Naive B cell (primary cell): ENCODE data around the gene MYOM1. TPM values are rescaled to one million over a fixed set of nuclear protein-coding genes. Genes with fewer than 3 reads are reported as not detected.
A peak's percentile ranks its signal among the peaks of the same experiment; 100 is the strongest.

Experiments
- ATAC-seq, 2 donors: fragments of 150-1000 bp; cut with Tn5 transposase; 2 replicates each; pipeline ENCODE4 v1.10.0; 2021; ENCODE audit warnings: low read depth in 2 of 2, mild to moderate bottlenecking in 2 of 2, moderate library complexity in 2 of 2
- DNase-seq: peaks from one replicate; pipeline ENCODE4 v3.0.0; 2022
- H3K27ac Mint-ChIP-seq, 6 donors: one replicate each; pipeline ENCODE4 v1.8.0; 2020 to 2022; ENCODE audit warnings: mild to moderate bottlenecking in 6 of 6, mixed read lengths in 6 of 6, moderate library complexity in 5 of 6, inconsistent platforms in 2 of 6
- H3K27me3 Mint-ChIP-seq, 3 donors: one replicate each; pipeline ENCODE4 v1.8.0; 2021 to 2022; ENCODE audit warnings: mixed read lengths in 3 of 3, mild to moderate bottlenecking in 1 of 3
- H3K36me3 Mint-ChIP-seq, 2 donors: one replicate each; pipeline ENCODE4 v1.8.0; 2020 to 2022; ENCODE audit warnings: mixed read lengths in 2 of 2, inconsistent platforms in 1 of 2, mild to moderate bottlenecking in 1 of 2
- H3K4me1 Mint-ChIP-seq, 3 donors: one replicate each; pipeline ENCODE4 v1.8.0; 2020 to 2022; ENCODE audit warnings: mixed read lengths in 3 of 3, inconsistent platforms in 1 of 3, mild to moderate bottlenecking in 1 of 3, moderate library complexity in 1 of 3
- H3K4me3 Mint-ChIP-seq, 8 donors: one replicate each; pipeline ENCODE4 v1.8.0; 2020 to 2022; ENCODE audit warnings: mild to moderate bottlenecking in 8 of 8, mixed read lengths in 8 of 8, moderate library complexity in 8 of 8, inconsistent platforms in 2 of 8
- H3K9me3 Mint-ChIP-seq, 7 donors: one replicate each; pipeline ENCODE4 v1.8.0; 2020 to 2022; ENCODE audit warnings: mixed read lengths in 7 of 7, mild to moderate bottlenecking in 5 of 7, inconsistent platforms in 2 of 7, moderate library complexity in 1 of 7
- polyA plus RNA-seq, 6 donors: library from polyadenylated mRNA; unstranded; fragments of 300-500 nt; fragmentation: Illumina TruSeq; gene quantifications; one replicate each; pipeline ENCODE4 v1.2.3, GENCODE V29; 2021; ENCODE audit warnings: low read depth in 6 of 6

Gene MYOM1
- polyA plus RNA-seq, 6 donors from 2014 or later: 0.08 to 1.5 (median 0.85) TPM; not detected in 1

GRCh38 chr18:3138274-3138975 lies 81.3 kb downstream of the MYOM1 start:
- H3K27ac Mint-ChIP-seq: no peak overlapping the region
- H3K4me3 Mint-ChIP-seq: peak overlapping the region in 2 of 8 donors; percentile 3 to 7
- DNase-seq: no peak
- peaks cover 11 to 23% of the 10 kb centered on the region in 2 donors for H3K36me3 Mint-ChIP-seq
- peaks cover 5 to 10% (median 9%) of the 10 kb centered on the region in 7 donors for H3K9me3 Mint-ChIP-seq
- no peaks in the 10 kb centered on the region for H3K4me1 Mint-ChIP-seq
- no peak for ATAC-seq
- H3K27me3 Mint-ChIP-seq: no peaks in the 10 kb centered on the region

GRCh38 chr18:3135536-3135935 lies 84.2 kb downstream of the MYOM1 start:
- Mint-ChIP-seq H3K4me3 (no peak overlapping the region), H3K27ac (no peak overlapping the region), H3K4me1 (no peaks in the 10 kb centered on the region), H3K27me3 (no peaks in the 10 kb centered on the region), H3K9me3 (no peaks in the 10 kb centered on the region), H3K36me3 (peaks cover 0 to 4% of the 10 kb centered on the region in 2 donors)
- DNase-seq (no peak), ATAC-seq (no peak)

- no peak for DNase-seq
- H3K27ac Mint-ChIP-seq: no peak overlapping the region
- H3K4me3 Mint-ChIP-seq: no peak overlapping the region
- H3K36me3 Mint-ChIP-seq: no peaks in the 10 kb centered on the region
- no peaks in the 10 kb centered on the region for H3K9me3 Mint-ChIP-seq
- H3K27me3 Mint-ChIP-seq: no peaks in the 10 kb centered on the region
- ATAC-seq: no peak
- H3K4me1 Mint-ChIP-seq: peaks cover 6 to 7% (median 7%) of the 10 kb centered on the region in 3 donors
Observed at GRCh38 chr18:3132700-3133099, 87.1 kb downstream of the MYOM1 start.

GRCh38 chr18:3130344-3130743 lies 89.4 kb downstream of the MYOM1 start:
- no peak for ATAC-seq
- H3K4me1 Mint-ChIP-seq: peaks cover 6 to 7% (median 7%) of the 10 kb centered on the region in 3 donors
- no peaks in the 10 kb centered on the region for H3K27me3 Mint-ChIP-seq
- no peaks in the 10 kb centered on the region for H3K9me3 Mint-ChIP-seq
- H3K27ac Mint-ChIP-seq: peak overlapping the region in 1 of 6 donors; percentile 52
- H3K4me3 Mint-ChIP-seq: no peak overlapping the region
- H3K36me3 Mint-ChIP-seq: peaks cover 0 to 5% of the 10 kb centered on the region in 2 donors
- no peak for DNase-seq

GRCh38 chr18:3129053-3129864 lies 90.5 kb downstream of the MYOM1 start:
- Mint-ChIP-seq H3K27me3 (no peaks in the 10 kb centered on the region), H3K9me3 (peaks cover 0 to 6% (median 0%) of the 10 kb centered on the region in 7 donors), H3K36me3 (peaks cover 0 to 13% of the 10 kb centered on the region in 2 donors), H3K4me3 (peak overlapping the region in 1 of 8 donors; percentile 48), H3K4me1 (peaks cover 6 to 7% (median 7%) of the 10 kb centered on the region in 3 donors), H3K27ac (no peak overlapping the region)
- DNase-seq (peak; percentile 62), ATAC-seq (peak; percentile 99)

GRCh38 chr18:3126457-3127097 lies 93.2 kb downstream of the MYOM1 start:
- DNase-seq (no peak), ATAC-seq (no peak)
- no peaks in the 10 kb centered on the region for H3K27me3 Mint-ChIP-seq
- no peak overlapping the region for H3K27ac Mint-ChIP-seq
- H3K4me3 Mint-ChIP-seq: no peak overlapping the region
- peaks cover 6 to 7% (median 7%) of the 10 kb centered on the region in 3 donors for H3K4me1 Mint-ChIP-seq
- peaks cover 0 to 13% of the 10 kb centered on the region in 2 donors for H3K36me3 Mint-ChIP-seq
- H3K9me3 Mint-ChIP-seq: peaks cover 0 to 6% (median 0%) of the 10 kb centered on the region in 7 donors

- no peak for ATAC-seq
- Mint-ChIP-seq H3K4me1 (peaks cover 6 to 7% (median 7%) of the 10 kb centered on the region in 3 donors), H3K27ac (peak overlapping the region in 1 of 6 donors; percentile 27), H3K27me3 (no peaks in the 10 kb centered on the region), H3K4me3 (no peak overlapping the region), H3K36me3 (peaks cover 0 to 13% of the 10 kb centered on the region in 2 donors), H3K9me3 (peaks cover 0 to 6% (median 0%) of the 10 kb centered on the region in 7 donors)
- no peak for DNase-seq
Observed at GRCh38 chr18:3124822-3125221, 94.9 kb downstream of the MYOM1 start.

GRCh38 chr18:3122851-3123250 lies 96.9 kb downstream of the MYOM1 start:
- peaks cover 8 to 19% of the 10 kb centered on the region in 2 donors for H3K36me3 Mint-ChIP-seq
- no peak overlapping the region for H3K4me3 Mint-ChIP-seq

GRCh38 chr18:3121259-3121658 lies 98.5 kb downstream of the MYOM1 start:
- no peak overlapping the region for H3K27ac Mint-ChIP-seq
- H3K36me3 Mint-ChIP-seq: peaks cover 8 to 14% of the 10 kb centered on the region in 2 donors
- no peak for ATAC-seq
- peaks cover 0 to 6% (median 0%) of the 10 kb centered on the region in 7 donors for H3K9me3 Mint-ChIP-seq
- H3K27me3 Mint-ChIP-seq: no peaks in the 10 kb centered on the region
- no peaks in the 10 kb centered on the region for H3K4me1 Mint-ChIP-seq
- H3K4me3 Mint-ChIP-seq: no peak overlapping the region
- DNase-seq: no peak

More at GRCh38 chr18:3122851-3123250, 96.9 kb downstream of the MYOM1 start:
- Mint-ChIP-seq H3K4me1 (no peaks in the 10 kb centered on the region), H3K27ac (no peak overlapping the region), H3K27me3 (no peaks in the 10 kb centered on the region), H3K9me3 (peaks cover 0 to 6% (median 0%) of the 10 kb centered on the region in 7 donors)
- ATAC-seq: no peak
- DNase-seq: no peak

- Mint-ChIP-seq H3K9me3 (peaks cover 0 to 6% (median 0%) of the 10 kb centered on the region in 7 donors), H3K4me3 (no peak overlapping the region), H3K27me3 (no peaks in the 10 kb centered on the region), H3K36me3 (peaks cover 8 to 14% of the 10 kb centered on the region in 2 donors), H3K4me1 (no peaks in the 10 kb centered on the region), H3K27ac (no peak overlapping the region)
- no peak for DNase-seq
- ATAC-seq: no peak
Observed at GRCh38 chr18:3120356-3120755, 99.4 kb downstream of the MYOM1 start.

- no peak overlapping the region for H3K4me3 Mint-ChIP-seq
- H3K27ac Mint-ChIP-seq: no peak overlapping the region
- H3K4me1 Mint-ChIP-seq: peaks cover 0 to 6% (median 0%) of the 10 kb centered on the region in 3 donors
- no peak for DNase-seq
- H3K9me3 Mint-ChIP-seq: peaks cover 0 to under 1% (median 0%) of the 10 kb centered on the region in 7 donors
- ATAC-seq: no peak
- H3K27me3 Mint-ChIP-seq: no peaks in the 10 kb centered on the region
- peaks cover 8% of the 10 kb centered on the region in 2 donors for H3K36me3 Mint-ChIP-seq
Observed at GRCh38 chr18:3119401-3120341, 100.1 kb downstream of the MYOM1 start.

- H3K36me3 Mint-ChIP-seq: peaks cover 6 to 8% of the 10 kb centered on the region in 2 donors
Observed at GRCh38 chr18:3118195-3119010, 101.4 kb downstream of the MYOM1 start.

More at GRCh38 chr18:3118195-3119010, 101.4 kb downstream of the MYOM1 start:
- peaks cover 0 to 7% (median 0%) of the 10 kb centered on the region in 3 donors for H3K4me1 Mint-ChIP-seq
- H3K27ac Mint-ChIP-seq: no peak overlapping the region
- H3K4me3 Mint-ChIP-seq: no peak overlapping the region
- ATAC-seq (no peak), DNase-seq (no peak)
- no peaks in the 10 kb centered on the region for H3K9me3 Mint-ChIP-seq
- H3K27me3 Mint-ChIP-seq: no peaks in the 10 kb centered on the region
